HG02642 (cell line): ENCODE measurements around the gene KIAA0825.

Source experiments
- ATAC-seq: cut with Tn5 transposase; IDR thresholded peaks from one replicate; pipeline ENCODE4 v1.9.1; 2021; ENCODE audit warnings: mild to moderate bottlenecking; ENCODE audit not compliant: unreplicated experiment, poor library complexity

The KIAA0825 gene

GRCh38 chr5:94337617-94338016 lies 280.8 kb downstream of the KIAA0825 start:
- no peak for ATAC-seq

GRCh38 chr5:94335936-94336335 lies 282.5 kb downstream of the KIAA0825 start:
- ATAC-seq: no peak

- no peak for ATAC-seq
Measured at GRCh38 chr5:94329115-94329514, 289.3 kb downstream of the KIAA0825 start.

- ATAC-seq: no peak
Measured at GRCh38 chr5:94326586-94326985, 291.8 kb downstream of the KIAA0825 start.

GRCh38 chr5:94316916-94317838 lies 301.2 kb downstream of the KIAA0825 start:
- no peak for ATAC-seq

GRCh38 chr5:94314460-94315131 lies 303.8 kb downstream of the KIAA0825 start:
- no peak for ATAC-seq

GRCh38 chr5:94313696-94314095 lies 304.7 kb downstream of the KIAA0825 start:
- no peak for ATAC-seq

GRCh38 chr5:94313188-94313587 lies 305.2 kb downstream of the KIAA0825 start:
- ATAC-seq: no peak

GRCh38 chr5:94312298-94312697 lies 306.1 kb downstream of the KIAA0825 start:
- no peak for ATAC-seq

GRCh38 chr5:94310833-94311232 lies 307.6 kb downstream of the KIAA0825 start:
- ATAC-seq: no peak

- no peak for ATAC-seq
Measured at GRCh38 chr5:94309141-94309540, 309.3 kb downstream of the KIAA0825 start.

GRCh38 chr5:94308442-94308841 lies 310.0 kb downstream of the KIAA0825 start:
- no peak for ATAC-seq

GRCh38 chr5:94304146-94304545 lies 314.3 kb downstream of the KIAA0825 start:
- ATAC-seq: no peak

- no peak for ATAC-seq
Measured at GRCh38 chr5:94288937-94289336, 329.5 kb downstream of the KIAA0825 start.

- ATAC-seq: no peak
Measured at GRCh38 chr5:94285984-94286383, 332.4 kb downstream of the KIAA0825 start.

- ATAC-seq: no peak
Measured at GRCh38 chr5:94283093-94283492, 335.3 kb downstream of the KIAA0825 start.

GRCh38 chr5:94281236-94281801 lies 337.1 kb downstream of the KIAA0825 start:
- ATAC-seq: no peak

GRCh38 chr5:94276751-94277150 lies 341.7 kb downstream of the KIAA0825 start:
- ATAC-seq: no peak

GRCh38 chr5:94276048-94276447 lies 342.4 kb downstream of the KIAA0825 start:
- ATAC-seq: no peak

- ATAC-seq: no peak
Measured at GRCh38 chr5:94274707-94275106, 343.7 kb downstream of the KIAA0825 start.

- no peak for ATAC-seq
Measured at GRCh38 chr5:94268226-94268625, 350.2 kb downstream of the KIAA0825 start.
